ENCODE data around the gene PLCH1. TPM values are rescaled to one million over a fixed set of nuclear protein-coding genes. Genes with fewer than 3 reads are reported as not detected.

Gene PLCH1
- total RNA-seq, 2 experiments from 2014 or later, result 0.08 to 0.20 TPM

DNA sequence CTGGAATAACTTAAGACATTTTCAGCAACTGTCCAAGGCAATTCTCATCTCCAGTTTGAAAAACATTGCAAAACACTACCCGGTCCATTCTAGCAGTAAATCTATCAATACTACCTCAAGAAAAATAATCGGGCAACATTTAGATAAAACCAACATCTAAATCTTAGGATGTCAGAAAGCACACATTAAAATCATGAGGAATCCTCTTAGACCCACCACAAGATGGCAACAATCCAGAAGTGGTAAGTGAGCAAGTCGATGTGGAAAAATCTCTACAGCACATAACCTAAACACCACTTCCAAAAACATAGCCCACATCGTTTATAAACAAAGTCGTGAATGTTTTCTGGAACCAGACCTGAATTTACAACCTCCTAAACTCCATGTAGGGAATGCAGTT is 5.7 kb downstream of the PLCH1 start:
- Mint-ChIP-seq H3K27me3 (peaks cover 45% of the 10 kb centered on the region), H3K4me3 (no peak overlapping the region), H3K9me3 (no peaks in the 10 kb centered on the region), H3K36me3 (ENCODE audit: low read depth) (no peaks in the 10 kb centered on the region), H3K27ac (no peak overlapping the region), H3K4me1 (peaks cover 8% of the 10 kb centered on the region)
- no peak for DNase-seq
- ChIA-PET POLR2A (no interaction called here), CTCF (no interaction called here)

GRCh38 chr3:155738580-155739076 is 6.2 kb downstream of the PLCH1 start:
- CTCF ChIA-PET, result no interaction called here
- H3K36me3 Mint-ChIP-seq (ENCODE audit: low read depth), result no peaks in the 10 kb centered on the region
- POLR2A ChIA-PET, result no interaction called here
- no peaks in the 10 kb centered on the region for H3K9me3 Mint-ChIP-seq
- peaks cover 44% of the 10 kb centered on the region for H3K27me3 Mint-ChIP-seq
- peaks cover 5% of the 10 kb centered on the region for H3K4me1 Mint-ChIP-seq
- H3K4me3 Mint-ChIP-seq, result no peak overlapping the region
- no peak overlapping the region for H3K27ac Mint-ChIP-seq
- no peak for DNase-seq

- no peak for DNase-seq
- Mint-ChIP-seq H3K4me1 (peaks cover under 1% of the 10 kb centered on the region), H3K27me3 (peaks cover 40% of the 10 kb centered on the region), H3K4me3 (no peak overlapping the region), H3K27ac (no peak overlapping the region), H3K36me3 (ENCODE audit: low read depth) (no peaks in the 10 kb centered on the region), H3K9me3 (no peaks in the 10 kb centered on the region)
- ChIA-PET POLR2A (no interaction called here), CTCF (interaction anchor here (0.6 kb wide), 1 partner anchor 14 kb away, joined by 3 read pairs; no protein-coding TSS in a partner anchor)
These were observed 6.9 kb downstream of the PLCH1 start for GRCh38 chr3:155737844-155738460.

DNA sequence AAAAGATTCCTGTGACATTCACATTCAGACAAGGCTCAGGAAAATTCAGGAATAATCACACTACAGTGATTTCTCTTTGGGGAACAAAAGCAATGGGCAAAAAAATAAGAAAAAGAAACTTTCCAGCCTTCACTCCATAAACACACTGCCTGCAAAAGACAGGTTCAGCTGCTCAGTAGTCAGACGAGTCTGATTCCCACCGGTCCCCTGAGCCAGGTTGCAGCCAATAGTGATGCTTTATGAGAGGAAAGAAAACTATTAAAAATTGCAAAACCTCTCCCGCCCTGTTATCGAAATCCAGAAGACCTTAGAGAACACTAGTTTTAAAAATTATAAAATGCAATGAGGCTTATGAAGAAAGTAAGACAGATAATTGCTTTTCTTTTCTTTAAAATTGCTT is 8.5 kb downstream of the PLCH1 start:
- CTCF ChIA-PET, result no interaction called here
- Mint-ChIP-seq H3K27me3 (peaks cover 33% of the 10 kb centered on the region), H3K4me1 (no peaks in the 10 kb centered on the region)

DNA sequence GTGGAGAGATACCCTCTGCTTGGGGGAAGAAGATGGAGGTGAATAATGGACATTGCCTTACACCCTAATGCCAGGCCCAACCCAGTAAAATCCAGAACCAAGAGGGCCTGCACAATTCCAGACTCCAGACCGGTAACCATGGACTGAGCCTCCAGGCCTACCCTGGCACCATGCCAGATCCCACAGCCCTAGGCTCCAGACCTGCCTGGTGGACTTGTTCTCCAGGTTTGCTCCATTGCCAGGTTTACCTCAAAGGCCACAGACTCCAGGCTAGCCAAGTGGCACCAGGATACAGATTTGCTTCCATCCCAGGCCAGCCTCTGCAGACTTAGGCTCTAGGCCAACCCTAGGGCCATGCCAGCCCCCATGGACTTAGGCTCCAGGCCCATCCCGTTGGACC is 14.0 kb downstream of the PLCH1 start:
- Mint-ChIP-seq H3K4me1 (no peaks in the 10 kb centered on the region), H3K36me3 (ENCODE audit: low read depth) (no peaks in the 10 kb centered on the region), H3K27ac (no peak overlapping the region), H3K27me3 (peaks cover 14% of the 10 kb centered on the region), H3K4me3 (no peak overlapping the region), H3K9me3 (no peaks in the 10 kb centered on the region)
- DNase-seq, result no peak
- CTCF ChIA-PET, result no interaction called here
- POLR2A ChIA-PET, result no interaction called here

More for the DNA sequence above, 8.5 kb downstream of the PLCH1 start:
- H3K4me3 Mint-ChIP-seq, result no peak overlapping the region
- no peak for DNase-seq
- POLR2A ChIA-PET, result no interaction called here
- H3K36me3 Mint-ChIP-seq (ENCODE audit: low read depth), result no peaks in the 10 kb centered on the region
- no peaks in the 10 kb centered on the region for H3K9me3 Mint-ChIP-seq
- no peak overlapping the region for H3K27ac Mint-ChIP-seq

- DNase-seq, result no peak
- Mint-ChIP-seq H3K27ac (no peak overlapping the region), H3K4me3 (no peak overlapping the region), H3K36me3 (ENCODE audit: low read depth) (no peaks in the 10 kb centered on the region), H3K27me3 (peaks cover 17% of the 10 kb centered on the region), H3K4me1 (no peaks in the 10 kb centered on the region), H3K9me3 (no peaks in the 10 kb centered on the region)
- POLR2A ChIA-PET, result no interaction called here
- CTCF ChIA-PET, result no interaction called here
These were observed 17.0 kb downstream of the PLCH1 start for GRCh38 chr3:155727836-155728235.

- Mint-ChIP-seq H3K4me1 (no peaks in the 10 kb centered on the region), H3K27me3 (no peaks in the 10 kb centered on the region), H3K9me3 (no peaks in the 10 kb centered on the region), H3K36me3 (ENCODE audit: low read depth) (no peaks in the 10 kb centered on the region), H3K27ac (no peak overlapping the region), H3K4me3 (no peak overlapping the region)
- CTCF ChIA-PET, result interaction anchor here (2.4 kb wide), 1 partner anchor 92 kb away, joined by 10 read pairs; the partner anchor contains the start of gene C3orf33
- POLR2A ChIA-PET, result no interaction called here
- no peak for DNase-seq
These were observed 30.6 kb downstream of the PLCH1 start for GRCh38 chr3:155714295-155714718.

DNA sequence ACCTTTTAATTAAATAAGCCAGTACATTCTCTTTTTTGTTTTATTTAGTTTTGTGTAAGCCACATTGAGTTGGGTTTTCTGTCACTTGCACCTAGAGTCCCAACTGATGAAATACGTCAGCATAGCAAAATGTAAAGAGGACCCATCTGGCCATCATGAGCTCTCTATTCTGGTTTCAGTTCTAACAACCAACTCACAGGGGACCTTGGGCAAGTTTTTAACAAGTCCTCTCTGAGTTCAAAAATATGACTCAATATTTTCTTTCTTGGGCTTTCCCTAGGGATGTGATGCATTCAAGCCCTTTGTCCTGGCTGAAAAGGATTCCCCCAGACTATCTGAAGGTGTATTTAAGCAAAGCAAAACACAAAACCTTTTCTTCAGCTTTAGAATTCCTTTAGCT is 32.9 kb downstream of the PLCH1 start:
- H3K9me3 Mint-ChIP-seq, result no peaks in the 10 kb centered on the region
- no peak overlapping the region for H3K4me3 Mint-ChIP-seq
- POLR2A ChIA-PET, result no interaction called here

DNA sequence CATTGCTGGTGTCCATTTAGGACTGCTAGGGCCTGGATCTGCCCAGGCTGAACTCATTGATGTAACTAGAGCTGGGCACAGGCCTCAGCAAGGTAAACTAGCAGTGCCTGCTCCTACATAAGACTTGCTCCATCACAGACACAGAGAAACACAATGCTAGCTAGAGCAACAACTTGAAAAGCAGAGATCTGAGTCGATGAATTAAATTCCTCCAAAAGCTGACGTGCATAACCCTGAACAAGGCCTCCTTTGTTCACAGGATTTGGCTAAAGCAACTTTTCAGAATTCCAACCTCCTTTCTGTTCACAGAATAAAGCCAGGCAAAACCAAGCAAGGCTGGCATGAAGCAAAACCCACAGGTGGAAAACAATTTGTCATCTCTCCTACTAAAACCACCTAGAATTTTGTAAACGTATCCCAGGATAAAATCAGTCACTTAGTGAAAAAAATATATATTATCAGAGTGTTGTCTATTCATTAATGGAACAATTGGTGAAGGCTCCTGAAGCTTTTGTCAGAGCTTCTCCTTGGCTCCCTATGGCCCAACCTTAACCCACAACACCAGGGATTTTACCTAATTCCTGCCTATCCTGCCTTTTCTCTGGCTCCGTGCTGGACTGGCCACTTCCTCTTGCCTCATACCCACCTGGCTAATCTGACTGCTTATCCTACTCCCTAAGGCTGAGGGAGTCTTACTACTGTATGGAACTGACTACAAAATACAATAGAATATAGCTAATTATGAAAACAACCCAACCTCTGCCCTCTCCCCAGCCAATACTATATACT is 39.9 kb downstream of the PLCH1 start:
- CTCF ChIA-PET, result interaction anchor here (1.0 kb wide), 1 partner anchor 101 kb away, joined by 4 read pairs; no protein-coding TSS in a partner anchor
- H3K4me1 Mint-ChIP-seq, result no peaks in the 10 kb centered on the region
- H3K9me3 Mint-ChIP-seq, result no peaks in the 10 kb centered on the region
- H3K4me3 Mint-ChIP-seq, result no peak overlapping the region
- POLR2A ChIA-PET, result no interaction called here
- peaks cover 6% of the 10 kb centered on the region for H3K27me3 Mint-ChIP-seq
- no peaks in the 10 kb centered on the region for H3K36me3 Mint-ChIP-seq (ENCODE audit: low read depth)
- no peak overlapping the region for H3K27ac Mint-ChIP-seq
- no peak for DNase-seq

More for the DNA sequence above, 32.9 kb downstream of the PLCH1 start:
- no peak for DNase-seq
- Mint-ChIP-seq H3K36me3 (ENCODE audit: low read depth) (no peaks in the 10 kb centered on the region), H3K4me1 (no peaks in the 10 kb centered on the region), H3K27ac (no peak overlapping the region), H3K27me3 (no peaks in the 10 kb centered on the region)
- CTCF ChIA-PET, result interaction anchor here (1.5 kb wide), 1 partner anchor 10 kb away, joined by 11 read pairs; no protein-coding TSS in a partner anchor

GRCh38 chr3:155704061-155704460 is 40.8 kb downstream of the PLCH1 start:
- no peak for DNase-seq
- no peak overlapping the region for H3K27ac Mint-ChIP-seq
- H3K9me3 Mint-ChIP-seq, result no peaks in the 10 kb centered on the region
- no peaks in the 10 kb centered on the region for H3K4me1 Mint-ChIP-seq
- ChIA-PET POLR2A (no interaction called here), CTCF (interaction anchor here (1.0 to 5.1 kb wide), 2 partner anchors 102 to 351 kb away, joined by 4 to 33 read pairs; no protein-coding TSS in a partner anchor)
- H3K27me3 Mint-ChIP-seq, result peaks cover 10% of the 10 kb centered on the region
- H3K4me3 Mint-ChIP-seq, result no peak overlapping the region
- H3K36me3 Mint-ChIP-seq (ENCODE audit: low read depth), result no peaks in the 10 kb centered on the region

DNA sequence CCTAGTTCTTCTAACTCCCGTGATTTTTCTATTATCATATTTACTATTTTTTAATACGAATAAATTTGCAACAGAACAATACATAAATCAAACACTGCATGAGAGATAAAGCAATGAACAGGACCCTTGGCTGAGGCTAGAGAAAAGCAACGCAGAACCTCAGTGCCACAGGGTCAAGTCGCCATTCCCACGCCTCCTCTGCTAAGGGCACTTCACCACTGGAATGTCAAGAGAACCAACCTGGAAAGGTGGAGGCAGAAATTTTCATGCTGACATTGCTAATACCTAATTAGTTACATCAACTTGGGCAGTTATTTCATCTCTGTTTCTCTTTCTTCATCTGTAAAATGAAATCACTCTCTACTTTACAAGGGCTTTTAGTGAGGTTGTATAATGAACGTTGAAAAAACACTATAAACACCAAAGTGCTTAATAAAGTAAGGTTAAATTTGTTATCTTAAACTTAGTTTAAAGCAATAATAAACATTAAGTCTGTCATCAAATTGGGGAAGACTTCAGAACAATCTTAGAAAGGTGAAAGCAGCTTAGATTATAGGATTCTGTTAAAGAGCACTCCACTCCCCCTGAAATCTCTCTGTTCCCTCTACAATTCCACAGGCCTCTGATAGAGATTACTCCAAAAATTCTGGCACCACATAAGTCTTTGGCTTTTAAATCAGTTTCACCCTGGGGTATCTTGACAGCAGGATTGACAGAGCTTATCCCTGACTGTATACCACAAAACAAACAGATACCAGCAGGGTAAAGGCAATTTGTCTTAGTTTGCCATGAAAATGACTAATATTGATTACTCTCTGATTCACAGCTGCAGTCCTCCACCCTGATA is 41.9 kb downstream of the PLCH1 start:
- CTCF ChIA-PET, result interaction anchor here (0.9 to 5.1 kb wide), 7 partner anchors 9 to 350 kb away, joined by 3 to 33 read pairs (median 5); partner anchors contain the start of gene C3orf33
- peaks cover 10% of the 10 kb centered on the region for H3K27me3 Mint-ChIP-seq
- POLR2A ChIA-PET, result no interaction called here
- H3K27ac Mint-ChIP-seq, result no peak overlapping the region
- no peaks in the 10 kb centered on the region for H3K36me3 Mint-ChIP-seq (ENCODE audit: low read depth)
- H3K9me3 Mint-ChIP-seq, result no peaks in the 10 kb centered on the region
- no peaks in the 10 kb centered on the region for H3K4me1 Mint-ChIP-seq
- no peak overlapping the region for H3K4me3 Mint-ChIP-seq
- no peak for DNase-seq

DNA sequence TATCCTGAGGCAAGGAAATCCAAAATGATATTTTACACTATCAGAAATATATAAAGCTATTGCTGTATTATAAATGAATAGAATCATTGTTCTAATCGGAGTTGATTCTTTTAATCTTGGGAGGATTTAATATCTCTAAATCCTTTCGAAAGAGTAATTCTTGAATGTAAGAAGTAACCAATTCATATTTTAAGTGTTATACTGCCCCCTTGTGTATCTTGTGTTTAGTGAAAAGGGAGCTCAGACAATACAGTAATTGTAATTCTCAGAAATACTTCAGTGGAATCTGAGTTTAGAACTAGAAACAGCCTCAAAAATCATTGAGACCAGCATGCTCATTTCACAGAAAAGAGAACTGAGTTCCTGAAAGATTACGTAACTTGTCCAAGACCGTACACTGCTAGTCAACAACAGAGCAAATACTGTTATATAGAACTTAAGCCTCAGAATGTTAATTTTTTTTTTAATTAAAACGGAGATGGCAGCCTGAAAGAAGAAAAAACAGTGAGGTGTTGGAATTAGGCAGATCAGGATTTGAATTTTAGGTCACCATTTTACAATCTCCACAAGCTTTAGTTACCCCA is 42.9 kb downstream of the PLCH1 start:
- Mint-ChIP-seq H3K27ac (no peak overlapping the region), H3K27me3 (peaks cover 10% of the 10 kb centered on the region), H3K4me3 (no peak overlapping the region), H3K4me1 (no peaks in the 10 kb centered on the region), H3K9me3 (no peaks in the 10 kb centered on the region), H3K36me3 (ENCODE audit: low read depth) (no peaks in the 10 kb centered on the region)
- DNase-seq, result no peak
- ChIA-PET CTCF (interaction anchor here (0.7 to 5.1 kb wide), 14 partner anchors 8 to 367 kb away, joined by 3 to 33 read pairs (median 4); partner anchors contain the start of gene C3orf33), POLR2A (no interaction called here)
